Skin epidermis (tissue), 12 donors: ENCODE results near the gene GSTP1.
"Not testable (repeated sequence)": the region's sequence is repeated elsewhere in the genome, so short reads cannot be mapped to it uniquely, and the experiment has no call there.

ENCODE experiments used
- H3K27ac ChIP-seq, 21 experiments: fragments of 200-600 bp; sonication (generic) in 11 of 21; one replicate each; pipeline ENCODE4 v1.5.0; 2020; ENCODE audit warnings: mild to moderate bottlenecking in 3 of 21, inconsistent platforms in 2 of 21, moderate library complexity in 2 of 21
- H3K4me3 ChIP-seq, 7 experiments: fragments of 200-600 bp; sonication (generic) in 2 of 7; one replicate each; pipeline ENCODE4 v1.5.0; 2020; ENCODE audit warnings: inconsistent platforms in 2 of 7, mild to moderate bottlenecking in 2 of 7, moderate library complexity in 1 of 7

GSTP1 gene

DNA sequence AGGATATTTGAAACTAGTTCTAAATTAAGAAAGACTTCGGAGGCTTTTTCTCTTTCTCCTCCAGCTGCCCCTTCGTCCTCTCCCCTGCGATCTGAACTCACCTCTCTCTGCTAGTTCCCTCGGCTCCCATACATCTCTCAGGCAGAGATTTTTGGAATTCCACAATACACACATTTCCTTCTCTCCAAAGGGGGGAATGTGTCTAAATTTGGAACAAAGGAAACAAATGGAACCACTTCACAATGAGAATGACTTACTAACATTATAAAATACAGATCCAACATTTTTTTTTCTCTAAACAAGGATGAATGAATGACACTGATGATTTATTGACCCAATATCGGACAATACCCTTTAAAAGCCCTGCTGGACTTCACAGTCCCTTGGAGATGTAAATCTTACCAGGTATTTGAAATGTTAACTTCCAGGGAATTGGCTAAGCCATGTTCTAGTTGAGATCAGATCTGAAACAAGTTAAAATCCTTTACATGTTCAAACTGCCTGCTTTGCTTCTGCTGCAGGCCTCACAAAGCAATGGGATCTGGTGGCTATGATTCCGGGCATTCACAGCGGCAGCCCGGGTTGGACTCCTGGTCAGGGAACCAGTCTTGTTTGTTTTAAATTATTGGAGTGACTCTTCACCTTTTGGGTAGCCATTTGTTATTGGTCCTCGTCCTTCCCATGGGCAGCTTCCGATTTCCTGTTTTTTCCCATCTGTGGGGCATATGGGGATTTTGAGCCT lies 20.5 kb upstream of the GSTP1 start:
- Histone ChIP-seq H3K4me3 (no peak overlapping the region), H3K27ac (no peak overlapping the region)

DNA sequence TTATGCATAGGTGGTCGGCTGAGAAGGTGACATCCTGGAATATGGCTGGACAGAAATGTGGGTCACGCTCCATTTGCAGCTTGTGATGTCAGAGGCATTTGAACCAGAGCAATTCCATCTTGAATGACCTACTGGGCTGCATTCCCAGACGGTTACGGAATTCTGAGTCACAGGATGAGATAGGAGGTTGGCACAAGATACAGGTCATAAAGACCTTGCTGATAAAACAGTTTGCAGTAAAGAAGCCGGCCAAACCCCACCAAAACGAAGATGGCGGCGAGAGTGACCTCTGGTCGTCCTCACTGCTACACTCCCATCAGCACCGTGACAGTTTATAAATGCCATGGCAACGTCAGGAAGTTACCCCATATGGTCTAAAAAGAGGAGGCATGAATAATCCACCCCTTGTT lies 19.9 kb upstream of the GSTP1 start:
- H3K27ac ChIP-seq, H3K4me3 ChIP-seq: not testable (repeated sequence)

DNA sequence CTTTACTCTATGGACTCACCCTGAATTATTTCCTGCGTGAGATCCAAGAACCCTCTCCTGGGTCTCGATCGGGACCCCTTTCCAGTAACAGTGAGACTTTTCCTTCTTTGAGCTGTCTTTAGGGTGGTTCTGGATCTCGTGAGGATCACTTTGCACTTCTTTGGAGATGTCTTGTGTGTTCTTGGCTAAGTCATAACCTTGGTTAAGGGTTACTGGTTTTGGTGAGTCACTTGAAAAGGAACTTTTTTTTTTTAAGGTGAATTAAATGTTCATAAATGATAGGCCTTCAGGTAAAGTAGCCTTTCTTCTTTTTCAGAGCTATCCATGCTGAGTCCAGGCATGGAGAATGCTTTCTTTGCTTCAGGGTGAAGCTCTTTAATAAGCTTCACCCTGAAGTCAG lies 19.4 kb upstream of the GSTP1 start:
- no peak overlapping the region for H3K4me3 ChIP-seq

DNA sequence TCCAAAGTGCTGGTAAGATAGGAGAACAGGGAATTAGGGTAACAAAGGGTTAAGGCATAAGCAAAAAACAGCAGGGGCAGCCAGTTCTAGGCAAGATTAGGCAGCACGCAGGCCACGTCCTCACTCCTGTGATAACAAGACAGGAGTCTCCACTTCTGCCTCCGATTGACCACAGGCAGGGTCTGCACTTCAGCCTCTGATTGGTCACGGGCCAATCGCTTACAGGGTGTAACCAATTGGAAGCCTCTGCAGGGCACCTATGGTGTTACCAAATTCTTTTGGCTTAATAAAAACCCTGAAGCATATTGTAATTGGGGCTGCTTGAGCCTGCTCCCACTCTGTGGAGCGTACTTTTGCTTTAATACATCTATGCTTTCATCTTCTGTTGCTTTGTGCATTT lies 12.2 kb upstream of the GSTP1 start:
- H3K27ac ChIP-seq: no peak overlapping the region
- H3K4me3 ChIP-seq: no peak overlapping the region

More for the DNA sequence above, 19.4 kb upstream of the GSTP1 start:
- no peak overlapping the region for H3K27ac ChIP-seq

DNA sequence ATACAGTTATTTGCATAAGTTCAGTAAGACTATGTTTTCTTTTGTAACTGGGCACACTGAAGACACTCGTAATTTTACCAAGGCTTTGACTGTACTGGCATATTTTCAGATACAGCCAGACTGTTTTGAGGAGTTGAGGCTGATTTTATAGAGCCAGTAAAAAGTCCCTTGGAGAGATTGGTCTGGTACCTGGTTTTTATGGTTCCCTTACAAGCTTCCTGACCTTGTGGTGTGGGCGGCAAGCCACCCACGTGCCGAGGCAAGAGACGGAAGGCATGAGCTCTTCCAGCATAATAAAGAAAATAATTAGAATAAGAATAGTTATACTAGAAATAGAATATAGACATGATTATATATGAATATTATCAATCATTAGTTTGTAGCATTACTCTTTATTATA lies 11.3 kb upstream of the GSTP1 start:
- H3K4me3 ChIP-seq: no peak overlapping the region
- no peak overlapping the region for H3K27ac ChIP-seq

DNA sequence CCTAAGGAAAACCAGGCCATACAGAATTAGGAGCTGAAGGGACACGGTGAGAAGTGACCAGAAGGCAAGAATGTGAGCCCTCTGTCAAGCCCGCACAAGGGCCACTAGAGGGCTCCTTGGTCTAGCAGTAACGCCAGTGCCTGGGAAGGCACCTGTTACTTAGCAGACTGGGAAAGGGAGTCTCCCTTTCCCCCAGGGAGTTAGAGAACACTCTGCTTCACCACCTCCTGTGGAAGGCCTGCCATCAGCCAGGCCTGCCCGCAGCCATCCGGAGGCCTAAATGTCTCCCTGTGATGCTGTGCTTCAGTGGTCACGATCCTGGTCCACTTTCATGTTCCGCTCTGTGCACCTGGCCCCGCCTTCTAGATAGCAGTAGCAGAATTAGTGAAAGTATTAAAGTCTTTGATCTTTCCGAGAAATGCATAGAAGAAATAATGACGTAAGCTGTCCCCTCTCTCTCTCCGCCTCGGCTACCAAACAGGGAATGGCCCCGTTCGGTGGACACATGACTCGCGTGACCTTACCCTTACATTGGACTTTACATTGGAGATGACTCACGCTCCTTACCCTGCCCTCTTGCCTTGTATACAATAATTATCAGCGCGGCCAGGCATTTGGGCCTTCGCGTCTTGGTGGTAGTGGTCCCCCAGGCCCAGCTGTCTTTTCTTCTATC lies 10.7 kb upstream of the GSTP1 start:
- H3K27ac ChIP-seq: no peak overlapping the region
- no peak overlapping the region for H3K4me3 ChIP-seq

DNA sequence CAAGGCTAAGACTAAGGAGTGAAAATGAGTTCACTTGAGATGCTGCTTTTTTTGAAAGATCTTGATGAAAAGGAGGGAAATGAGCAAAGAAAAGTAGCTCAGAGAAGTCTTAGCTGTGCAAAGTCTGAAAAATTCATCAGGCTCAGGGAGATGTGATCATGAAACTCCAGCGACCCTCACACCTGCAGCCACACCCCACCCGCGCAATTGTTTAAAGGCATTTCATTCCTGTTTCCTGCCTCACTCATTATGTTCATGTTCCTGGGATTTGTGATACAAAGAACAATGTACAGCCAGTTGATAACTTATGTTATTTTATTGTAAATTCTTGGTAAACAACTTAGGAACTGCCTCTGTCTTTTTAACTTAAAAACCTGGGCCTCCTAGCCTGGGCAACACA lies 8.7 kb upstream of the GSTP1 start:
- H3K4me3 ChIP-seq: no peak overlapping the region
- no peak overlapping the region for H3K27ac ChIP-seq

DNA sequence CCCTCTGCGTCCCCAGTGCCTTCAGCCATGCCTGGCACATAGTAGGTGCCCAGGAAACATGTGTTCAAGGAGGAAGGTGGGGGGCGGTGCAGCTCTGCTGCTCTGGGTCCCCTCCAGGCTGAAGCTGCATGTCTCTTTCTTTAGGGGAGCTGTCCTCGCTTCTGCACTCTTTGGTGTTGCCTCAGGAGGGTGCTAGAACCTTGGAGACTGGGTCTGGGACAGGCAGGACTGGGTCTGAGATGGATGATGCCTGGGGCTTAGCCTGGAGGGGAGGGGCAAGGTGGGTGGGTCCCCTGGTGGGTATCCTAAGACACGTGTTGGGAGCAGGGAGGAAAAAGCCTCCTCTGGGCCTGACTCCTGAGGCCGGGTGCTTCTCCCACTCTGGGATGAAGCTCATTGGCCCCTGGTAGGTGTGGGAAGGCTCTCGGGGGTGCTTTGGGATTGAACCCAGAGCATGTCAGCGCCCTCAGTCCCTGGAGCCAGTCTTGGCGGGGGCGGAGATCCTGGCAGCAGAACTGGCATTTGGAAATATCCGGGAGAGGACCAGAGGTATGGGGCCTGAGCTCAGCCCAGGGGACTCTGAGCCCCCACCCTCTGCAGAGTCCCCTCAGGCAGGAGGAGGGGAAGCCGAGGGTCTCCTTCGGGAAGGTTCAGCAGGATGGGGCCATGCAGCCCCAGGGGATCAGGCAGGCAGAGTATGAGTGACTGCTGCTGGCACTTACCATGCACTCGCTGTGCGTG lies 6.7 kb upstream of the GSTP1 start:
- H3K4me3 ChIP-seq: no peak overlapping the region

DNA sequence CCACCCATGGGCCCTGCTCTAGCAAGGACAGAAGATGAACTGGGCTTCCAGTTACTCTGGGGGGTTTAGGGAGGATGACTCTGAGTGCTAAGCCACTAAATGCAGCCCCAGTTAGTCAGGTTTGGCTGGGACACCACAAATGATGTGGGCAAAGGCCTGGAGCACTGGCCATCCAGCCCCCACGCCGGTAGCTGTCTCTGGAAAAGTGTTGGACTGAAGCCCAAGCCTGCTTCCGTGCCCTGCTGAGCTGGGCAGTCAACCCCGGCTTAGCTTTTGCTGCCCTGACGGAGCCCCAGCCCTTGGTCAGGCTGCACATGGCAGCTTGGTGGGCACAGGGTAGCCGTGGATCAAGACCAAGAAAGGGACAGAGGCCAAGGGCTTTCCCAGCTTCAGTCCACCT lies 5.7 kb upstream of the GSTP1 start:
- Histone ChIP-seq H3K4me3 (no peak overlapping the region), H3K27ac (no peak overlapping the region)

More for the DNA sequence above, 6.7 kb upstream of the GSTP1 start:
- no peak overlapping the region for H3K27ac ChIP-seq

DNA sequence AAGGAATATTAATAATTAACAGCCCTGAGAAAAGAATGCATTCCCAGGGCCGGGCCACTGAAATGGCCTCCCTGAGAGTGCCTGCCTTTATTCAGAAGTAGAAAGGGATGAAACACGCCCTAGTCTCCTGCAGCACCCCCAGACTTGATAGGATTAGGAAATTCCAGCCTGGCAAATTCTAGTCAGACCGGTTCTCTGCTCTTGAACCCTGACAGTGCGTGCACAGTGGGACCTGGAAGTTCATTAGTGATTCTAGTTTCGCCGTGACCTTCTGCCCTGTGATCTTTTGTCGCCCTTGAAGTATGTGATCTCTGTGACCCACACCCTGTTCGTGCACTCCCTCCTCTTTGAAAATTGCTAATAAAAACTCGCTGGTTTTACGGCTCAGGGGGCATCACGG lies 2.1 kb upstream of the GSTP1 start:
- Histone ChIP-seq H3K27ac (peak overlapping the region in 5 of 21 experiments; percentile 17 to 99 (median 49)), H3K4me3 (no peak overlapping the region)

DNA sequence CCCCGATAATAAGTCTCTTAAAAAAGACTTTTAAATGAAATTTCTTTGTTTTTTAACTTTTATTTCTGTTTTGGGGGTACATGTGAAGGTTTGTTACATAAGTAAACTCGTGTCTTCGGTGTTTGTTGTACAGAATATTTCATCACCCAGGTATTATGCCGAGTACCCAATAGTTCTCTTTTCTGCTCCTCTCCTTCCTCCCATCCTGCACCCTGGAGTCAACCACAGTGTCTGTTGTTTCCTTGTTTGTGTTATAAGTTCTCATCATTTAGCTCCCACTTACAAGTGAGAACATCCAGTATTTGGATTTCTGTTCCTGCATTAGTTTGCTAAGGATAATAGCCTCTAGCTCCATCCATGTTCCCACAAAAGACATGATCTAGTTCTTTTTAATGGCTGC lies 1.6 kb upstream of the GSTP1 start:
- peak overlapping the region in 7 of 21 experiments; percentile 6 to 100 (median 42) for H3K27ac ChIP-seq
- no peak overlapping the region for H3K4me3 ChIP-seq

DNA sequence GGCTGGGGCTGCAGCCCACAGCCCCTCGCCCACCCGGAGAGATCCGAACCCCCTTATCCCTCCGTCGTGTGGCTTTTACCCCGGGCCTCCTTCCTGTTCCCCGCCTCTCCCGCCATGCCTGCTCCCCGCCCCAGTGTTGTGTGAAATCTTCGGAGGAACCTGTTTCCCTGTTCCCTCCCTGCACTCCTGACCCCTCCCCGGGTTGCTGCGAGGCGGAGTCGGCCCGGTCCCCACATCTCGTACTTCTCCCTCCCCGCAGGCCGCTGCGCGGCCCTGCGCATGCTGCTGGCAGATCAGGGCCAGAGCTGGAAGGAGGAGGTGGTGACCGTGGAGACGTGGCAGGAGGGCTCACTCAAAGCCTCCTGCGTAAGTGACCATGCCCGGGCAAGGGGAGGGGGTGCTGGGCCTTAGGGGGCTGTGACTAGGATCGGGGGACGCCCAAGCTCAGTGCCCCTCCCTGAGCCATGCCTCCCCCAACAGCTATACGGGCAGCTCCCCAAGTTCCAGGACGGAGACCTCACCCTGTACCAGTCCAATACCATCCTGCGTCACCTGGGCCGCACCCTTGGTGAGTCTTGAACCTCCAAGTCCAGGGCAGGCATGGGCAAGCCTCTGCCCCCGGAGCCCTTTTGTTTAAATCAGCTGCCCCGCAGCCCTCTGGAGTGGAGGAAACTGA lies 731 bp downstream of the GSTP1 start:
- Histone ChIP-seq H3K4me3 (peak overlapping the region; percentile 52 to 79 (median 66)), H3K27ac (peak overlapping the region; percentile 86 to 100 (median 97))

DNA sequence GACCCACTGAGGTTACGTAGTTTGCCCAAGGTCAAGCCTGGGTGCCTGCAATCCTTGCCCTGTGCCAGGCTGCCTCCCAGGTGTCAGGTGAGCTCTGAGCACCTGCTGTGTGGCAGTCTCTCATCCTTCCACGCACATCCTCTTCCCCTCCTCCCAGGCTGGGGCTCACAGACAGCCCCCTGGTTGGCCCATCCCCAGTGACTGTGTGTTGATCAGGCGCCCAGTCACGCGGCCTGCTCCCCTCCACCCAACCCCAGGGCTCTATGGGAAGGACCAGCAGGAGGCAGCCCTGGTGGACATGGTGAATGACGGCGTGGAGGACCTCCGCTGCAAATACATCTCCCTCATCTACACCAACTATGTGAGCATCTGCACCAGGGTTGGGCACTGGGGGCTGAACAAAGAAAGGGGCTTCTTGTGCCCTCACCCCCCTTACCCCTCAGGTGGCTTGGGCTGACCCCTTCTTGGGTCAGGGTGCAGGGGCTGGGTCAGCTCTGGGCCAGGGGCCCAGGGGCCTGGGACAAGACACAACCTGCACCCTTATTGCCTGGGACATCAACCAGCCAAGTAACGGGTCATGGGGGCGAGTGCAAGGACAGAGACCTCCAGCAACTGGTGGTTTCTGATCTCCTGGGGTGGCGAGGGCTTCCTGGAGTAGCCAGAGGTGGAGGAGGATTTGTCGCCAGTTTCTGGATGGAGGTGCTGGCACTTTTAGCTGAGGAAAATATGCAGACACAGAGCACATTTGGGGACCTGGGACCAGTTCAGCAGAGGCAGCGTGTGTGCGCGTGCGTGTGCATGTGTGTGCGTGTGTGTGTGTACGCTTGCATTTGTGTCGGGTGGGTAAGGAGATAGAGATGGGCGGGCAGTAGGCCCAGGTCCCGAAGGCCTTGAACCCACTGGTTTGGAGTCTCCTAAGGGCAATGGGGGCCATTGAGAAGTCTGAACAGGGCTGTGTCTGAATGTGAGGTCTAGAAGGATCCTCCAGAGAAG lies 1.6 kb downstream of the GSTP1 start:
- Histone ChIP-seq H3K4me3 (peak overlapping the region; percentile 52 to 79 (median 66)), H3K27ac (peak overlapping the region in 19 of 21 experiments; percentile 6 to 100 (median 97))

DNA sequence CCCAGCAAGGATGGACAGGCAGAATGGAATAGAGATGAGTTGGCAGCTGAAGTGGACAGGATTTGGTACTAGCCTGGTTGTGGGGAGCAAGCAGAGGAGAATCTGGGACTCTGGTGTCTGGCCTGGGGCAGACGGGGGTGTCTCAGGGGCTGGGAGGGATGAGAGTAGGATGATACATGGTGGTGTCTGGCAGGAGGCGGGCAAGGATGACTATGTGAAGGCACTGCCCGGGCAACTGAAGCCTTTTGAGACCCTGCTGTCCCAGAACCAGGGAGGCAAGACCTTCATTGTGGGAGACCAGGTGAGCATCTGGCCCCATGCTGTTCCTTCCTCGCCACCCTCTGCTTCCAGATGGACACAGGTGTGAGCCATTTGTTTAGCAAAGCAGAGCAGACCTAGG lies 2.3 kb downstream of the GSTP1 start:
- no peak overlapping the region for H3K4me3 ChIP-seq
- H3K27ac ChIP-seq: peak overlapping the region in 5 of 21 experiments; percentile 14 to 99 (median 95)

DNA sequence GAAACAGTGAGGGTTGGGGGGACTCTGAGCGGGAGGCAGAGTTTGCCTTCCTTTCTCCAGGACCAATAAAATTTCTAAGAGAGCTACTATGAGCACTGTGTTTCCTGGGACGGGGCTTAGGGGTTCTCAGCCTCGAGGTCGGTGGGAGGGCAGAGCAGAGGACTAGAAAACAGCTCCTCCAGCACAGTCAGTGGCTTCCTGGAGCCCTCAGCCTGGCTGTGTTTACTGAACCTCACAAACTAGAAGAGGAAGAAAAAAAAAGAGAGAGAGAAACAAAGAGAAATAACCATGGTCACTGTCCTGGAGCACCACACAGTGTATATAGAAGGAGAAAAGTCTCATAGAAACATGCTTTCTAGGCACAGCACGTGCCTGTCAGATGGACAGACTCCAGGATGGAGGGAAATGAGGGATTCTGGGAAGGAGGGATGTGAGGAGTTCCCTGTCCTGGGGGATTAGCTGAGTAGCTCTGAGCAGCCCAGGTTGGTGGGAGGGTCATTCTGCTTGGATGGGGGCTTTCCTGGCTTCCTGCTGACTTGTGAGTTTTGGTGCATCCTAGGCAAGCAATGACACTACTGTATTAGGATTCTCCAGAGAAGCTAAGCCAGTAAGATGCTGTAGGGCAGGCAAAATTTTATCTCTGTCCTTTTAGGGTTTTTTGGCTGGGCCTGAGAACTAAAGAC lies 3.1 kb downstream of the GSTP1 start:
- Histone ChIP-seq H3K27ac (peak overlapping the region in 3 of 21 experiments; percentile 21 to 99 (median 38)), H3K4me3 (no peak overlapping the region)

DNA sequence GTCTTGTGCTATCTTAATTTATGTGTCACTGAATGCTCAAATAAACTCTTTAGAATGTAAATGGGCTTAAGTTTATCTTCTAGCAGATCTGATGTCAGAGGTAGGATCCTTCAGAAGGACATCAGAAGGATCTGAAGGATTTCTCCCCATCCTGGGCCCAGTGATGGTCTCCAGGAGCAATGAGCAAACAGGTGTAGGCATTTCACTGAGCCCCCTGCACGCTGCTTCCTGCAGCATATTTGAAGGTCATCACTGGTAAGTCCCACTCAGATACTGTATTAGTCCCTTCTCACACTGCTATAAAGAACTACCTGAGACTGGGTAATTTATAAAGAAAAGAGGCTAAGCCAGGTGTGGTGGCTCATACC lies 4.5 kb downstream of the GSTP1 start:
- H3K4me3 ChIP-seq: no peak overlapping the region
- peak overlapping the region in 3 of 21 experiments; percentile 16 to 45 (median 42) for H3K27ac ChIP-seq

DNA sequence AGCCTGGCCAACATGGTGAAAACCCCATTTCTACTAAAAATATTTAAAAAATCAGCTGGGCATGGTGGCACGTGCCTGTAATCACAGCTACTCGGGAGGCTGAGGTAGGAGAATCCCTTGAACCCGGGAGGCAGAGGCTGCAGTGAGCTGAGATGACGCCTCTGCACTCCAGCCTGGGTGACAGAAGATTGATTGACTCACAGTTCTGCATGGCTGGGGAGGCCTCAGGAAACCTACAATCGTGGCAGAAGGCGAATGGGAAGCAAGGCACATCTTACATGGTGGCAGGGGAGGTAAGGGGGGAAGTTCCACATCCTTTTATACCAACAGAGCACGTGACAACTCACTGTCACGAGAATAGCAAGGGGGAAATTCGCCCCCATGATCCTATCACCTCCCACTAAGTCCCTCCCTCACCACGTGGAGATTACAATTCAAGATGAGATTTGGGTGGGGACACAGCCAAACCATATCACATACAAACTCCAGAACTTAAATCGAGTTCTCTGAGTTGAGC lies 5.3 kb downstream of the GSTP1 start:
- H3K4me3 ChIP-seq: not testable (repeated sequence)
- H3K27ac ChIP-seq: peak overlapping the region in 1 of 21 experiments; percentile 45
